ENCODE data around the gene POU2F3.
"Not testable (repeated sequence)": the region's sequence is repeated elsewhere in the genome, so short reads cannot be mapped to it uniquely, and the experiment has no call there.

POU2F3 gene

GRCh38 chr11:120228794-120229384 is 11.1 kb upstream of the POU2F3 start:
- DNase-seq: no peak

GRCh38 chr11:120229451-120230424 is 10.2 kb upstream of the POU2F3 start:
- peak; percentile 46 for DNase-seq

GRCh38 chr11:120230433-120231071 is 9.4 kb upstream of the POU2F3 start:
- DNase-seq: no peak

GRCh38 chr11:120231963-120232362 is 8.0 kb upstream of the POU2F3 start:
- DNase-seq: no peak

GRCh38 chr11:120233207-120233803 is 6.6 kb upstream of the POU2F3 start:
- no peak for DNase-seq

- peak; percentile 89 for DNase-seq
Observed at GRCh38 chr11:120235024-120235628, 4.8 kb upstream of the POU2F3 start.

GRCh38 chr11:120236169-120237107 is 3.5 kb upstream of the POU2F3 start:
- peak; percentile 13 for DNase-seq

GRCh38 chr11:120238968-120239620 is 846 bp upstream of the POU2F3 start:
- DNase-seq: peak; percentile 32

- no peak for DNase-seq
Observed at GRCh38 chr11:120240866-120241265, 926 bp downstream of the POU2F3 start.

GRCh38 chr11:120241277-120241676 is 1.3 kb downstream of the POU2F3 start:
- DNase-seq: no peak

GRCh38 chr11:120243221-120243620 is 3.3 kb downstream of the POU2F3 start:
- DNase-seq: no peak

- DNase-seq: no peak
Observed at GRCh38 chr11:120244476-120245365, 4.8 kb downstream of the POU2F3 start.

- DNase-seq: no peak
Observed at GRCh38 chr11:120245434-120245833, 5.5 kb downstream of the POU2F3 start.

- no peak for DNase-seq
Observed at GRCh38 chr11:120248551-120249278, 8.8 kb downstream of the POU2F3 start.

- no peak for DNase-seq
Observed at GRCh38 chr11:120249279-120250262, 9.6 kb downstream of the POU2F3 start.

GRCh38 chr11:120253377-120253776 is 13.4 kb downstream of the POU2F3 start:
- DNase-seq: not testable (repeated sequence)

- DNase-seq: peak; percentile 10
Observed at GRCh38 chr11:120254788-120255518, 15.0 kb downstream of the POU2F3 start.

All from DMS53 (cell line).